Osteocyte (in vitro differentiated cells): ENCODE data around the gene KIAA1191. TPM values are rescaled to one million over a fixed set of nuclear protein-coding genes. Genes with fewer than 3 reads are reported as not detected.
A peak's percentile ranks its signal among the peaks of the same experiment; 100 is the strongest.

Source experiments
- DNase-seq: peaks from one replicate; pipeline ENCODE4 v3.0.0; 2021; ENCODE audit warnings: mixed read lengths; ENCODE audit not compliant: unreplicated experiment; ENCODE audit errors: extremely low spot score
- H3K27ac Mint-ChIP-seq: one replicate; pipeline ENCODE4 v1.8.0; 2021; ENCODE audit warnings: mild to moderate bottlenecking, mixed read lengths; ENCODE audit not compliant: unreplicated experiment
- H3K27me3 Mint-ChIP-seq: one replicate; pipeline ENCODE4 v1.8.0; 2021; ENCODE audit warnings: mixed read lengths; ENCODE audit not compliant: unreplicated experiment
- H3K36me3 Mint-ChIP-seq: one replicate; pipeline ENCODE4 v1.8.0; 2021; ENCODE audit warnings: mixed read lengths; ENCODE audit not compliant: unreplicated experiment
- H3K4me1 Mint-ChIP-seq: one replicate; pipeline ENCODE4 v1.8.0; 2021; ENCODE audit warnings: mixed read lengths; ENCODE audit not compliant: unreplicated experiment
- H3K4me3 Mint-ChIP-seq: one replicate; pipeline ENCODE4 v1.8.0; 2021; ENCODE audit warnings: mild to moderate bottlenecking, moderate library complexity, mixed read lengths; ENCODE audit not compliant: unreplicated experiment
- H3K9me3 Mint-ChIP-seq: one replicate; pipeline ENCODE4 v1.8.0; 2021; ENCODE audit warnings: mixed read lengths; ENCODE audit not compliant: unreplicated experiment
- total RNA-seq: library from RNA; stranded (reverse); gene quantifications from 2 replicates; pipeline ENCODE4 v1.2.1, GENCODE V29; 2021
- TF ChIP-seq, protein P1 (sequence below): fragments of 200-600 bp; sonication (generic); IDR thresholded peaks from 2 replicates; pipeline ENCODE4 v1.5.0; 2021; ENCODE audit warnings: antibody characterized with exemption, mild to moderate bottlenecking, moderate library complexity

The KIAA1191 gene
- total RNA-seq, 1 donor from 2014 or later: 89.7 TPM

GRCh38 chr5:176369934-176370711 is 8.6 kb upstream of the KIAA1191 start:
- no peak overlapping the region for H3K27ac Mint-ChIP-seq
- peaks cover 7% of the 10 kb centered on the region for H3K4me1 Mint-ChIP-seq
- no peaks in the 10 kb centered on the region for H3K27me3 Mint-ChIP-seq
- peaks cover 30% of the 10 kb centered on the region for H3K36me3 Mint-ChIP-seq
- no peak for DNase-seq
- no peaks in the 10 kb centered on the region for H3K9me3 Mint-ChIP-seq
- TF ChIP-seq, protein P1, sequence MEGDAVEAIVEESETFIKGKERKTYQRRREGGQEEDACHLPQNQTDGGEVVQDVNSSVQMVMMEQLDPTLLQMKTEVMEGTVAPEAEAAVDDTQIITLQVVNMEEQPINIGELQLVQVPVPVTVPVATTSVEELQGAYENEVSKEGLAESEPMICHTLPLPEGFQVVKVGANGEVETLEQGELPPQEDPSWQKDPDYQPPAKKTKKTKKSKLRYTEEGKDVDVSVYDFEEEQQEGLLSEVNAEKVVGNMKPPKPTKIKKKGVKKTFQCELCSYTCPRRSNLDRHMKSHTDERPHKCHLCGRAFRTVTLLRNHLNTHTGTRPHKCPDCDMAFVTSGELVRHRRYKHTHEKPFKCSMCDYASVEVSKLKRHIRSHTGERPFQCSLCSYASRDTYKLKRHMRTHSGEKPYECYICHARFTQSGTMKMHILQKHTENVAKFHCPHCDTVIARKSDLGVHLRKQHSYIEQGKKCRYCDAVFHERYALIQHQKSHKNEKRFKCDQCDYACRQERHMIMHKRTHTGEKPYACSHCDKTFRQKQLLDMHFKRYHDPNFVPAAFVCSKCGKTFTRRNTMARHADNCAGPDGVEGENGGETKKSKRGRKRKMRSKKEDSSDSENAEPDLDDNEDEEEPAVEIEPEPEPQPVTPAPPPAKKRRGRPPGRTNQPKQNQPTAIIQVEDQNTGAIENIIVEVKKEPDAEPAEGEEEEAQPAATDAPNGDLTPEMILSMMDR: no peak
- H3K4me3 Mint-ChIP-seq: no peak overlapping the region

- H3K27me3 Mint-ChIP-seq: no peaks in the 10 kb centered on the region
- TF ChIP-seq, protein P1: no peak
- H3K9me3 Mint-ChIP-seq: no peaks in the 10 kb centered on the region
- peaks cover 30% of the 10 kb centered on the region for H3K36me3 Mint-ChIP-seq
- DNase-seq: no peak
- H3K27ac Mint-ChIP-seq: no peak overlapping the region
- no peak overlapping the region for H3K4me3 Mint-ChIP-seq
- peaks cover 10% of the 10 kb centered on the region for H3K4me1 Mint-ChIP-seq
Observed at GRCh38 chr5:176368726-176369125, 7.2 kb upstream of the KIAA1191 start.

- TF ChIP-seq, protein P1: no peak
- no peak for DNase-seq
- Mint-ChIP-seq H3K4me1 (peaks cover 13% of the 10 kb centered on the region), H3K27ac (peak overlapping the region; percentile 3), H3K4me3 (peak overlapping the region; percentile 72), H3K27me3 (no peaks in the 10 kb centered on the region), H3K9me3 (no peaks in the 10 kb centered on the region), H3K36me3 (peaks cover 25% of the 10 kb centered on the region)
Observed at GRCh38 chr5:176366232-176366894, 4.8 kb upstream of the KIAA1191 start.

- peaks cover 20% of the 10 kb centered on the region for H3K36me3 Mint-ChIP-seq
- H3K27ac Mint-ChIP-seq: peak within 1 kb of the TSS; percentile 38
- TF ChIP-seq, protein P1: no peak
- H3K4me3 Mint-ChIP-seq: peak within 1 kb of the TSS; percentile 72
- DNase-seq: peak; percentile 87
- no peaks in the 10 kb centered on the region for H3K9me3 Mint-ChIP-seq
- H3K4me1 Mint-ChIP-seq: peaks cover 13% of the 10 kb centered on the region
- no peaks in the 10 kb centered on the region for H3K27me3 Mint-ChIP-seq
Observed at GRCh38 chr5:176365351-176366231, 4.0 kb upstream of the KIAA1191 start, which contains the start of gene ARL10. TSS of gene ARL10 (plus strand) at chr5:176365487. CDS start at chr5:176365564, 77 bp downstream.
